Measurements from ENCODE around the gene HSD3B2. TPM values are rescaled to one million over a fixed set of nuclear protein-coding genes. Genes with fewer than 3 reads are reported as not detected.
"Not testable (repeated sequence)": the region's sequence is repeated elsewhere in the genome, so short reads cannot be mapped to it uniquely, and the experiment has no call there.

Gene HSD3B2
- polyA plus RNA-seq (2012; ENCODE audit: missing spikeins), result not detected

- DNase-seq (ENCODE audit: insufficient read length) (no peak), FAIRE-seq (no peak)
- no peak for TF ChIP-seq POLR2A (IDR thresholded peaks at IDR 0.05; ENCODE audit: low read depth, low read length)
- no peak for TF ChIP-seq POLR2AphosphoS5 (IDR thresholded peaks at IDR 0.05; ENCODE audit: low read depth, low read length)
- TF ChIP-seq TAF1 (IDR thresholded peaks at IDR 0.05; ENCODE audit: borderline replicate concordance, low read depth, low read length), result no peak
Observed at GRCh38 chr1:119414950-119415349, at the start of gene HSD3B2. Gene HSD3B2 (plus strand): TSS chr1:119415150. CDS start chr1:119415420, 270 bp downstream.

- FAIRE-seq (no peak), DNase-seq (ENCODE audit: insufficient read length) (no peak)
- TF ChIP-seq POLR2A (IDR thresholded peaks at IDR 0.05; ENCODE audit: low read depth, low read length) (no peak), POLR2AphosphoS5 (IDR thresholded peaks at IDR 0.05; ENCODE audit: low read depth, low read length) (no peak), TAF1 (IDR thresholded peaks at IDR 0.05; ENCODE audit: borderline replicate concordance, low read depth, low read length) (no peak)
Observed at GRCh38 chr1:119366424-119366823, 48.5 kb upstream of the HSD3B2 start.

GRCh38 chr1:119367432-119368124, 47.4 kb upstream of the HSD3B2 start:
- DNase-seq (ENCODE audit: insufficient read length) (peak; percentile 8), FAIRE-seq (peak; percentile 69)
- no peak for TF ChIP-seq POLR2AphosphoS5 (IDR thresholded peaks at IDR 0.05; ENCODE audit: low read depth, low read length)
- TF ChIP-seq TAF1 (IDR thresholded peaks at IDR 0.05; ENCODE audit: borderline replicate concordance, low read depth, low read length), result no peak
- no peak for TF ChIP-seq POLR2A (IDR thresholded peaks at IDR 0.05; ENCODE audit: low read depth, low read length)

DNA sequence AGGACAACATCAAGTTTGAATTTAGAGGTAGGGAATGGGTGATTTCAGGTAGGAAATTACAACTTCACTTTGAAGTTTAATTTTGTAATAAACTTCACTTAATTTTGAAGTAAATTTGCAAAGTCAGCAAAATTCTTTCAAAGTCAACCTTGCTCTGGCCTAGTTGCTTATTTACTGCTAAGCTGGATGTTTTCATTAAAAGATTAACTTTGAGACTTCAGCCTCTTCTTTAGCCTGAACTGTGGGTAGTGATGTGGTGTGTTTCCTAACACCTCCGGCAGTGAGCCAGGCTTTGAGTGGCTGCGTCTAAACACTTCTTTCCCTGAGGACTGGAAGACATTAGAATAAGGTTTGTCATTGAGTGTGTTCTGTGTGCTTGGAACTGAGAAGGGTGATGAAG, 46.4 kb upstream of the HSD3B2 start, which contains the start of gene HAO2:
Gene HAO2, plus strand, starts transcription at position 232 of the 400 bp plus-strand sequence. CDS start 12,301 bp downstream, outside the sequence.
- DNase-seq (ENCODE audit: insufficient read length), result no peak
- TF ChIP-seq TAF1 (IDR thresholded peaks at IDR 0.05; ENCODE audit: borderline replicate concordance, low read depth, low read length) (no peak), POLR2AphosphoS5 (IDR thresholded peaks at IDR 0.05; ENCODE audit: low read depth, low read length) (no peak), POLR2A (IDR thresholded peaks at IDR 0.05; ENCODE audit: low read depth, low read length) (no peak)
- no peak for FAIRE-seq

DNA sequence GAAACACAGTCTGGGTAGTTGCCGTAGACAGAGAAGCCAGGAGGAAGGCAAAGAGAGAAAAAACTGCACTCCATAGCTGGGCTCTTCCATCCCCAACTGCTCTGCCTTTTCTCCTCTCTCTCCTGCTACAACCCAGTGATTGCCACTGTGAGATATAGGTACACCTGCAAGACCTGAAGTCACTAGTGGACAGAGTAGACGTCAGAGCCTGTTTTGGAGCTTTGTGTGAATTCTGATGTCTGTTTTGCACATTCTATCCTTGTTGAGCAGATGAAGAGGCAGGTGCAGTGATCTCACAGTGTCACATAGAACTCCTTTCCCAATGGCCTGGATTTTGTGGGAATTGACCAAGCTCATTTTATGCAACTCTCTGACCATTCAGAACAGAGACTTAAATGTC, 44.2 kb upstream of the HSD3B2 start:
- no peak for FAIRE-seq
- TF ChIP-seq POLR2A (IDR thresholded peaks at IDR 0.05; ENCODE audit: low read depth, low read length) (no peak), TAF1 (IDR thresholded peaks at IDR 0.05; ENCODE audit: borderline replicate concordance, low read depth, low read length) (no peak), POLR2AphosphoS5 (IDR thresholded peaks at IDR 0.05; ENCODE audit: low read depth, low read length) (no peak)
- DNase-seq (ENCODE audit: insufficient read length), result no peak

DNA sequence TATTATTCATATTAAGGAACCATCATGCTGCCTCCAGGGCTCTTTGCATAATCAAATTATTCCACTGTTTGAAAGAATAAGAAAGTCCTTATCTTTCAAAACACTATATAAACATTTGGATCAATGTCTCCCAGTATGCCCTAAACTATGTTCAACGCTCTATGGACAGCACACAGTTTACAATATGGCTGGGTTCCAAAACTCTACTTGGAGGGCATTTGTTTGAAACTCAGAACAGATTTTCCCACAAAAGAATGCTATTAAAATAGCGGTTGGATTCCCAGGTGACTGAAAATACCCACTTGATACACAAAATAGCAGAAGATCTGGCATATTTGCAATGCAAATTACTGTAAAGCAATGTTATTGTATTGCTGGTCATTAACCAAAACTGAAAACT, 43.1 kb upstream of the HSD3B2 start:
- no peak for TF ChIP-seq TAF1 (IDR thresholded peaks at IDR 0.05; ENCODE audit: borderline replicate concordance, low read depth, low read length)
- no peak for TF ChIP-seq POLR2AphosphoS5 (IDR thresholded peaks at IDR 0.05; ENCODE audit: low read depth, low read length)
- TF ChIP-seq POLR2A (IDR thresholded peaks at IDR 0.05; ENCODE audit: low read depth, low read length), result no peak
- no peak for FAIRE-seq
- DNase-seq (ENCODE audit: insufficient read length), result no peak

- DNase-seq (ENCODE audit: insufficient read length) (no peak), FAIRE-seq (no peak)
- TF ChIP-seq POLR2AphosphoS5 (IDR thresholded peaks at IDR 0.05; ENCODE audit: low read depth, low read length) (no peak), POLR2A (IDR thresholded peaks at IDR 0.05; ENCODE audit: low read depth, low read length) (no peak), TAF1 (IDR thresholded peaks at IDR 0.05; ENCODE audit: borderline replicate concordance, low read depth, low read length) (no peak)
Observed at GRCh38 chr1:119372503-119373086, 42.4 kb upstream of the HSD3B2 start.

DNA sequence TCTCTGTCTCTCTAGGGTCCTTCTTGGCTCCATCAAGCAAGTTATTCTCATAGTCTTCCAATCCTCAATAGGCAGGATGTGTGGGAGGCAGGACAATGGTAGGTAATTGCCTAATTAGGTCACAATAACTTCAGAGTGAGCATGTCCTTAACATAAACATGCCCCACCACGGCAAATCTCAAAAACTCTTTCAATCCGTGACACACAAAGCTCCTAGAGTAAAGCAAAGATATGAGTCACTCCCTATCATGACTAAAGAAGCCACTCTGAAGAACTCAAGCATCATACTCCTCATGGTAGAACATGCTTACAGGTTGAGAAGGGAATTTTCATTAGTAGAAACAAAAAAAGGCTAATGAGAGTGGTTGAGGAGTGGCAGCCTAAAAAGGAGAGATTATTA, 41.5 kb upstream of the HSD3B2 start:
- TF ChIP-seq POLR2AphosphoS5 (IDR thresholded peaks at IDR 0.05; ENCODE audit: low read depth, low read length) (no peak), POLR2A (IDR thresholded peaks at IDR 0.05; ENCODE audit: low read depth, low read length) (no peak), TAF1 (IDR thresholded peaks at IDR 0.05; ENCODE audit: borderline replicate concordance, low read depth, low read length) (no peak)
- FAIRE-seq (no peak), DNase-seq (ENCODE audit: insufficient read length) (no peak)

DNA sequence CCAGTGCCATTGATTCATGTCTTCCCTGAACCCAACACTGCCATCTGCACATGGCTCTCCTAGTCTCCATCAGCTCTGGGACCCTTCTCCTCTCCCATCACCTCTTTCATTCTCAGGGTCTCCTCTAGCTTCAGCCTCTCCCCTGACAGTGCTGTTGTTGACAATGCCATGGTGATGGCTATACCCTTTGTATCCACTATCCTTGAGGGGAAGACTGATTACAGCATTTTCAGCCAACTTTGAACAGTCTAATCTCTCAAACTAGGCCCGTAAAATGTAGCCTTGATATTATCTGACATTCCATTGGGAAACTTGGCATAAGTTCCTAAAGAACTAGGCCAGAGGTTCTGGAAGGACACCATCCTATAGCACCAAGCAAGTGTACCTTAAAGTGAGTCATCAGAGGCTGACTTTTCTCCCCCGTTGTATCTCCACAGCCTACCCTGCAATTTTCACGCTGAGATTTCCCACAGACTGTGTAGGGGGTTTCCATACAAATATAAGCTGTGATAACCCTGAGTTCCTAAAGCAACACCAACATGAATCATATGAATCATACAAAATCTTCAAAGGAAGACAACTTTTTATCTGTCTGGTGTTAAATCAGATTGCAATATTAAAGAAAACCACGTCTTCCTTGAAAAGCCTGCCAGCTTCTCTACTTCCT, 40.6 kb upstream of the HSD3B2 start:
- FAIRE-seq (no peak), DNase-seq (ENCODE audit: insufficient read length) (no peak)
- TF ChIP-seq POLR2A (IDR thresholded peaks at IDR 0.05; ENCODE audit: low read depth, low read length), result no peak
- TF ChIP-seq TAF1 (IDR thresholded peaks at IDR 0.05; ENCODE audit: borderline replicate concordance, low read depth, low read length), result no peak
- no peak for TF ChIP-seq POLR2AphosphoS5 (IDR thresholded peaks at IDR 0.05; ENCODE audit: low read depth, low read length)

- TF ChIP-seq POLR2A (IDR thresholded peaks at IDR 0.05; ENCODE audit: low read depth, low read length) (no peak), POLR2AphosphoS5 (IDR thresholded peaks at IDR 0.05; ENCODE audit: low read depth, low read length) (no peak), TAF1 (IDR thresholded peaks at IDR 0.05; ENCODE audit: borderline replicate concordance, low read depth, low read length) (no peak)
- DNase-seq (ENCODE audit: insufficient read length), result no peak
- no peak for FAIRE-seq
Observed at GRCh38 chr1:119375366-119375765, 39.6 kb upstream of the HSD3B2 start.

DNA sequence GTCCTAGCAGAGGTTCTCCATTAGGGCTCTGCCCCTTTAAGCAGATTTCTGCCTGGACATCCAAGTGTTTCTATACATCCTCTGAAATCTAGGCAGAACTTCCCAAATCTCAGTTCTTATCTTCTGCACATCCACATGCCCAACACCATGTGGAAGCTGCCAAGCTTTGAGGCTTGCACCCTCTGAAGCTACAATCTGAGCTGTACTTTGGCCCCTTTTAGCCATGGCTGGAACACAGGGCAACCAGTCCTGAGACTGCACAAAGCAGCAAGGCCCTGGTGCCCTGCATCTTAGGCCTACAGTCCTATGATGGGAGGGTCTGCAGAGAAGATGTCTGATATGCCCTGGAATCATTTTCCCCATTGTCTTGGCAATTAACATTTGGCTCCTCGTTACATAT, 38.4 kb upstream of the HSD3B2 start:
- no peak for FAIRE-seq
- no peak for DNase-seq (ENCODE audit: insufficient read length)
- TF ChIP-seq TAF1 (IDR thresholded peaks at IDR 0.05; ENCODE audit: borderline replicate concordance, low read depth, low read length) (no peak), POLR2AphosphoS5 (IDR thresholded peaks at IDR 0.05; ENCODE audit: low read depth, low read length) (no peak), POLR2A (IDR thresholded peaks at IDR 0.05; ENCODE audit: low read depth, low read length) (no peak)

DNA sequence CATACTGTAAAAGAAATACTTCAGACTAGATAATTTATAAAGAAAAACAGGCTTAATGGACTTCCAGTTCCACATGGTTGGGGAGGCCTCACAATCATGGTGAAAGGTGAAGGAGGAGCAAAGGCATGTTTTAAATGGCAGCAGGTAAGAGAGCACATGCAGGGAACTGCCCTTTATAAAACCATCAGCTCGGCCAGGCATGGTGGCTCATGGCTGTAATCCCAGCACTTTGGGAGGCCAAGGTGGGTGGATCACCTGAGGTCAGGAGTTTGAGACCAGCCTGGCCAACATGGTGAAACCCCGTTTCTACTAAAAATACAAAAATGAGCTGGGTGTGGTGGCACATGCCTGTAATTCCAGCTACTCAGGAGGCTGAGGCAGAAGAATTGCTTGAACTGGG, 37.4 kb upstream of the HSD3B2 start:
- FAIRE-seq; DNase-seq (ENCODE audit: insufficient read length): not testable (repeated sequence)

All from GM12892 (cell line).